Esophagus squamous epithelium (tissue), 4 donors: ENCODE results near the gene SELENOS.

ENCODE experiments used
- POLR2A ChIP-seq, 4 donors: fragments of 450-650 bp; IDR thresholded peaks; one replicate each; pipeline ENCODE4 v1.6.1; 2017; ENCODE audit warnings: antibody characterized with exemption in 4 of 4, mild to moderate bottlenecking in 4 of 4, moderate library complexity in 3 of 4
- TF ChIP-seq, protein P1 (sequence below), 6 experiments: fragments of 450-650 bp in 4 of 6; fragments of 200-600 bp in 2 of 6; sonication (generic) in 2 of 6; IDR thresholded peaks; one replicate each; pipeline ENCODE4 v1.5.1; 2016 to 2019; ENCODE audit warnings: antibody characterized with exemption in 6 of 6, mild to moderate bottlenecking in 4 of 6, moderate library complexity in 4 of 6

DNA sequence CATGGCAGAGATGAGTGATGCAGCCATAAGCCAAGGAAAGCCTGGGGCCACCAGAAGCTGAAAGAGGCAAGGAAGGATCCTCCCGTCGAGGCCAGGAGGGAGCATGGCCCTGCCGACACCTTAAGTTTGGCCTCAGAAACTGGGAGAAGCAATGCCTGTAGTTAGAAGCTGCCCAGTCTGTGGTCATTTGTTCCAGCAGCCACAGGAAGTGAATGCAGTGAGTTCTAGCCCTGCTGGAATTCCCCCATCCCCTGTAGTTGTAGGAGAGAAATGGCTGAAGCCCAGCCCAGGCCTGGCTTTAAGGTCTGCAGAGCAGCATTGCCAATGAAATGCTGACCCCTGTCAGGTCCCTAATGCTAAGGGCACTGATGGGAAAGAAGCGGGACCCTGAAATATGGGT is 13.3 kb downstream of the SELENOS start:
- no peak for TF ChIP-seq POLR2A (IDR thresholded peaks at IDR 0.05)
- TF ChIP-seq, protein P1, sequence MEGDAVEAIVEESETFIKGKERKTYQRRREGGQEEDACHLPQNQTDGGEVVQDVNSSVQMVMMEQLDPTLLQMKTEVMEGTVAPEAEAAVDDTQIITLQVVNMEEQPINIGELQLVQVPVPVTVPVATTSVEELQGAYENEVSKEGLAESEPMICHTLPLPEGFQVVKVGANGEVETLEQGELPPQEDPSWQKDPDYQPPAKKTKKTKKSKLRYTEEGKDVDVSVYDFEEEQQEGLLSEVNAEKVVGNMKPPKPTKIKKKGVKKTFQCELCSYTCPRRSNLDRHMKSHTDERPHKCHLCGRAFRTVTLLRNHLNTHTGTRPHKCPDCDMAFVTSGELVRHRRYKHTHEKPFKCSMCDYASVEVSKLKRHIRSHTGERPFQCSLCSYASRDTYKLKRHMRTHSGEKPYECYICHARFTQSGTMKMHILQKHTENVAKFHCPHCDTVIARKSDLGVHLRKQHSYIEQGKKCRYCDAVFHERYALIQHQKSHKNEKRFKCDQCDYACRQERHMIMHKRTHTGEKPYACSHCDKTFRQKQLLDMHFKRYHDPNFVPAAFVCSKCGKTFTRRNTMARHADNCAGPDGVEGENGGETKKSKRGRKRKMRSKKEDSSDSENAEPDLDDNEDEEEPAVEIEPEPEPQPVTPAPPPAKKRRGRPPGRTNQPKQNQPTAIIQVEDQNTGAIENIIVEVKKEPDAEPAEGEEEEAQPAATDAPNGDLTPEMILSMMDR (IDR thresholded peaks at IDR 0.05), result no peak
